ENCODE measurements around the gene TIPRL. TPM values are rescaled to one million over a fixed set of nuclear protein-coding genes. Genes with fewer than 3 reads are reported as not detected.
"Not testable (repeated sequence)": the region's sequence is repeated elsewhere in the genome, so short reads cannot be mapped to it uniquely, and the experiment has no call there.

TIPRL gene
- polyA plus RNA-seq, 1 donor = 35.3 TPM

DNA sequence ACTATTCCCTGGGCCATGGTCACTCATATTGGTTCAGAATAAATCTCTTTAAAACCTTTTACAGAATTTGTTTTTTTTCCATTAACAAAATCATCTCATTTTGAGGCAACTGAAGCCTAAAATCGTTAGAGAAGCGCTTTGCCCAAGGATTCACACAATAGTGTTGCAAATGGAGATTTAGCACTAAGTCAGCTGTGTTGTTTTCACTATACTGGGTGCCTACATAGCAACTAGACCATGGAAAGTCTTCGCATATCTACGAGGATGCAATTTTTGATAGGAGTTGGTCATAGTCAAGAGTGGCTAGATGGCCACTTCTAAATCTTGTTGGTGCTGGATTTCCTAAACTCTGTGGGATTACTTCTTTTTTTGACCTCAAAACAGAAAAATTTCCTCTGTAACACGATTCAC is 530 bp upstream of the TIPRL start:
- Histone ChIP-seq H3K9me3 (ENCODE audit: control insufficient read depth, low read depth, low read length) (no peaks in the 10 kb centered on the region), H3K27me3 (ENCODE audit: control insufficient read depth, insufficient read depth, low read length) (no peaks in the 10 kb centered on the region), H3K4me3 (ENCODE audit: low read length) (peak overlapping the region; percentile 70), H3K36me3 (ENCODE audit: control insufficient read depth, insufficient read depth, low read length) (no peaks in the 10 kb centered on the region), H3K27ac (ENCODE audit: low read length) (peak overlapping the region; percentile 87), H3K4me1 (ENCODE audit: control insufficient read depth, insufficient read depth, low read length) (peaks cover 5% of the 10 kb centered on the region)
- WGBS (ENCODE audit: insufficient coverage, low lambda C conversion rate) = no CpG with 5 or more reads among the region's 5 CpGs
- no peak for DNase-seq

GRCh38 chr1:168179438-168180147 is 831 bp downstream of the TIPRL start:
- Histone ChIP-seq H3K4me3 (ENCODE audit: low read length) (peak overlapping the region; percentile 70), H3K27ac (ENCODE audit: low read length) (peak overlapping the region; percentile 87), H3K4me1 (ENCODE audit: control insufficient read depth, insufficient read depth, low read length) (peaks cover 5% of the 10 kb centered on the region), H3K36me3 (ENCODE audit: control insufficient read depth, insufficient read depth, low read length) (no peaks in the 10 kb centered on the region), H3K9me3 (ENCODE audit: control insufficient read depth, low read depth, low read length) (no peaks in the 10 kb centered on the region), H3K27me3 (ENCODE audit: control insufficient read depth, insufficient read depth, low read length) (no peaks in the 10 kb centered on the region)
- DNase-seq = peak in 1 of 2 donors; percentile 45
- 8% methylated on average over 2 of the region's 20 CpGs for WGBS (ENCODE audit: insufficient coverage, low lambda C conversion rate)

DNA sequence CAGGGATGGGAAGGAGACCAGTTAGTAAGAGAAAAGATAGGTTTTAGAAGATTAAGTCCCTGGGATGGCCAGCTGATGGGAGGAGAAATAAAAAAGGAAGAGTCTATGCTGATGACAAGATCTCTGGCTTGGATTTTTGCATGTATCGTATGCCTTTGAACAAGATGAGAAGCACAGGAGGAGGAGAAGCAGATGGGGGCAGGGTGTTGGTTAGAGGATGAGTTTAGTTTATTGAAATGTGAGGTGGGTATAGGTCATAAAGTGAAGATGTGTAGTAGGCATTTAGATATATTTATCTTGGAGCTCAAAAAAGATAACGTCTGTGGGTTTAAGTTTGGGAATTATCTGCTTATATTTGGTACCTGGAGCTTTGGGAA is 1.4 kb downstream of the TIPRL start:
- Histone ChIP-seq H3K4me3 (ENCODE audit: low read length) (peak overlapping the region; percentile 70), H3K9me3 (ENCODE audit: control insufficient read depth, low read depth, low read length) (no peaks in the 10 kb centered on the region), H3K36me3 (ENCODE audit: control insufficient read depth, insufficient read depth, low read length) (peaks cover under 1% of the 10 kb centered on the region), H3K4me1 (ENCODE audit: control insufficient read depth, insufficient read depth, low read length) (peaks cover 5% of the 10 kb centered on the region), H3K27ac (ENCODE audit: low read length) (peak overlapping the region; percentile 87), H3K27me3 (ENCODE audit: control insufficient read depth, insufficient read depth, low read length) (no peaks in the 10 kb centered on the region)
- DNase-seq = no peak
- WGBS (ENCODE audit: insufficient coverage, low lambda C conversion rate) = 11% methylated on average over 1 of the region's 2 CpGs

DNA sequence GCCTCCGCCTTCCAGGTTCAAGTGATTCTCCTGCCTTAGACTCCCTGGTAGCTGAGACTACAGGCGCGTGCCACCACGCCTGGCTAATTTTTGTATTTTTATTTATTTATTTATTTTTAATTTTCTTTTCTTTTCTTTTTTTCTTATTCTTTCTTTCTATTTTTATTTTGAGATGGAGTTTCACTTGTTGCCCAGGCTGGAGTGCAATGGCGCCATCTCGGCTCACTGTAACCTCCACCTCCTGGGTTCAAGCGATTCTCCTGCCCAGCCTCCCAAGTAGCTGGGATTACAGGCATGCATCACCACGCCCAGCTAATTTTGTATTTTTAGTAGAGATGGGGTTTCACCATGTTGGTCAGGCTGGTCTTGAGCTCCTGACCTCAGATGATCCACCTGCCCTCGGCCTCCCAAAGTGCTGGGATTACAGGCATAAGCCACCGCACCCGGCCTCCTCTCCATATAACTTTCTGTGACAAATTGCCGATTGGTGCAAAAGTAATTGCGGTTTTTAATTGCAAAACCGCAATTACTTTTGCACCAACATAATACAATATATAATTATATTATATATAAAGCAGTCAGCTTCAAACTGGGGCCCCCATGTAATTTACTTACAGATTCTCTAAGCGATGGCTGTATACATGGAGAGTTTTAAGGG is 2.4 kb downstream of the TIPRL start:
- not testable (repeated sequence) for DNase-seq; H3K4me1 ChIP-seq (ENCODE audit: control insufficient read depth, insufficient read depth, low read length); H3K27me3 ChIP-seq (ENCODE audit: control insufficient read depth, insufficient read depth, low read length); H3K9me3 ChIP-seq (ENCODE audit: control insufficient read depth, low read depth, low read length); H3K36me3 ChIP-seq (ENCODE audit: control insufficient read depth, insufficient read depth, low read length); H3K4me3 ChIP-seq (ENCODE audit: low read length); H3K27ac ChIP-seq (ENCODE audit: low read length)
- whole genome bisulfite sequencing (ENCODE audit: insufficient coverage, low lambda C conversion rate) = 96% methylated on average over 5 of the region's 15 CpGs

- no peak overlapping the region for H3K27ac ChIP-seq (ENCODE audit: low read length)
- peaks cover 21% of the 10 kb centered on the region for H3K36me3 ChIP-seq (ENCODE audit: control insufficient read depth, insufficient read depth, low read length)
- no peak overlapping the region for H3K4me3 ChIP-seq (ENCODE audit: low read length)
Observed at GRCh38 chr1:168187177-168187576, 8.4 kb downstream of the TIPRL start.

GRCh38 chr1:168190403-168190802 is 11.6 kb downstream of the TIPRL start:
- H3K9me3 ChIP-seq (ENCODE audit: control insufficient read depth, low read depth, low read length) = no peaks in the 10 kb centered on the region
- no peaks in the 10 kb centered on the region for H3K27me3 ChIP-seq (ENCODE audit: control insufficient read depth, insufficient read depth, low read length)
- H3K27ac ChIP-seq (ENCODE audit: low read length) = no peak overlapping the region
- WGBS (ENCODE audit: insufficient coverage, low lambda C conversion rate) = 80% methylated on average over 1 of the region's 2 CpGs
- H3K36me3 ChIP-seq (ENCODE audit: control insufficient read depth, insufficient read depth, low read length) = peaks cover 30% of the 10 kb centered on the region
- no peaks in the 10 kb centered on the region for H3K4me1 ChIP-seq (ENCODE audit: control insufficient read depth, insufficient read depth, low read length)
- no peak overlapping the region for H3K4me3 ChIP-seq (ENCODE audit: low read length)
- DNase-seq = no peak

More at GRCh38 chr1:168187177-168187576, 8.4 kb downstream of the TIPRL start:
- Histone ChIP-seq H3K4me1 (ENCODE audit: control insufficient read depth, insufficient read depth, low read length) (no peaks in the 10 kb centered on the region), H3K9me3 (ENCODE audit: control insufficient read depth, low read depth, low read length) (no peaks in the 10 kb centered on the region), H3K27me3 (ENCODE audit: control insufficient read depth, insufficient read depth, low read length) (no peaks in the 10 kb centered on the region)
- DNase-seq = no peak

GRCh38 chr1:168195199-168196135 is 16.7 kb downstream of the TIPRL start:
- H3K36me3 ChIP-seq (ENCODE audit: control insufficient read depth, insufficient read depth, low read length) = peaks cover 31% of the 10 kb centered on the region
- 100% methylated on average over 2 of the region's 4 CpGs for WGBS (ENCODE audit: insufficient coverage, low lambda C conversion rate)
- no peak for DNase-seq

GRCh38 chr1:168199056-168199455 is 20.3 kb downstream of the TIPRL start:
- Histone ChIP-seq H3K27me3 (ENCODE audit: control insufficient read depth, insufficient read depth, low read length) (no peaks in the 10 kb centered on the region), H3K4me1 (ENCODE audit: control insufficient read depth, insufficient read depth, low read length) (no peaks in the 10 kb centered on the region), H3K9me3 (ENCODE audit: control insufficient read depth, low read depth, low read length) (no peaks in the 10 kb centered on the region), H3K4me3 (ENCODE audit: low read length) (no peak overlapping the region), H3K36me3 (ENCODE audit: control insufficient read depth, insufficient read depth, low read length) (peaks cover 32% of the 10 kb centered on the region), H3K27ac (ENCODE audit: low read length) (no peak overlapping the region)
- DNase-seq = no peak
- 50% methylated on average over 2 of the region's 3 CpGs for WGBS (ENCODE audit: insufficient coverage, low lambda C conversion rate)

More at GRCh38 chr1:168195199-168196135, 16.7 kb downstream of the TIPRL start:
- H3K27me3 ChIP-seq (ENCODE audit: control insufficient read depth, insufficient read depth, low read length) = no peaks in the 10 kb centered on the region
- no peak overlapping the region for H3K27ac ChIP-seq (ENCODE audit: low read length)
- no peak overlapping the region for H3K4me3 ChIP-seq (ENCODE audit: low read length)
- H3K9me3 ChIP-seq (ENCODE audit: control insufficient read depth, low read depth, low read length) = no peaks in the 10 kb centered on the region
- H3K4me1 ChIP-seq (ENCODE audit: control insufficient read depth, insufficient read depth, low read length) = no peaks in the 10 kb centered on the region

DNA sequence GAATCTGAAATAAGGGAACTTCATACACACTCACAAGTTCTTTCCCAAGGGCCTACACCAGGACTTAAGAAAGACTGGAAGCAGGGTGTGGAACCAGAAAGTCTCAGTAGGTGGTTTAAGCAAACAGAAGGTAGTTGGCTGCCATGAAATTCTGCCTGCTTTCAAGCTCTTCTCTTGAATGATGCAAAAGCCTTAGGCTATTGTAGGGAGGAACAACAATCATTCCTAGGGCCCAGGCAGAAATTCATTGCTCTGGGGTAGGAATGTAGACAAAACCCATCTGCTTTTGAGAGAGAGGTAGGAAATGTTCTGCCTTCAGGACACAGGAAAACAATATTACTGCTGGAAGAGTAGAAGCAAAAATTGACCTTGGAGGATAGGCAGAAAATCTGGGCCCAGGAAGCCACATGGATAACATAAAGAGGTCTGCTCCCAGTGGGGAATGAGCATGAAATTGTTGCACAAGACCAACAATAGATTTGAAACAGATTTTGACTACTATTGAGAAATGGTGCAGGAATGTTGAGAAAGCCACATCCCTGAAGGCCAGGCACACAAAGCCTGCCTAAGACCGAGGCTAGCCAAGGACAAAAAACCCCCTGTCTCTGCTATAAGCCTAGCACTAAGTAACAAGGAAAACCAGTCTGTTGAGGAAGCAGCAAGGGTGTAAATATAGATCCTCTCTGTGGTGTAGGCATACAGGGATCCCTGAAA is 24.3 kb downstream of the TIPRL start:
- no peak overlapping the region for H3K27ac ChIP-seq (ENCODE audit: low read length)
- no CpG with 5 or more reads among the region's 1 CpG for WGBS (ENCODE audit: insufficient coverage, low lambda C conversion rate)
- H3K4me3 ChIP-seq (ENCODE audit: low read length) = no peak overlapping the region
- peaks cover 7% of the 10 kb centered on the region for H3K9me3 ChIP-seq (ENCODE audit: control insufficient read depth, low read depth, low read length)
- no peaks in the 10 kb centered on the region for H3K27me3 ChIP-seq (ENCODE audit: control insufficient read depth, insufficient read depth, low read length)
- no peaks in the 10 kb centered on the region for H3K4me1 ChIP-seq (ENCODE audit: control insufficient read depth, insufficient read depth, low read length)
- peaks cover 14% of the 10 kb centered on the region for H3K36me3 ChIP-seq (ENCODE audit: control insufficient read depth, insufficient read depth, low read length)
- DNase-seq = no peak

- Histone ChIP-seq H3K4me1 (ENCODE audit: control insufficient read depth, insufficient read depth, low read length) (no peaks in the 10 kb centered on the region), H3K36me3 (ENCODE audit: control insufficient read depth, insufficient read depth, low read length) (peaks cover 4% of the 10 kb centered on the region), H3K9me3 (ENCODE audit: control insufficient read depth, low read depth, low read length) (peaks cover 14% of the 10 kb centered on the region), H3K27ac (ENCODE audit: low read length) (no peak overlapping the region), H3K27me3 (ENCODE audit: control insufficient read depth, insufficient read depth, low read length) (no peaks in the 10 kb centered on the region), H3K4me3 (ENCODE audit: low read length) (no peak overlapping the region)
- no peak for DNase-seq
Observed at GRCh38 chr1:168206111-168206510, 27.3 kb downstream of the TIPRL start.

All from large intestine (tissue), 3 donors.